ENCODE data around the gene DNAH3.
A peak's percentile ranks its signal among the peaks of the same experiment; 100 is the strongest.
"Not testable (repeated sequence)": the region's sequence is repeated elsewhere in the genome, so short reads cannot be mapped to it uniquely, and the experiment has no call there.

DNAH3 gene

DNA sequence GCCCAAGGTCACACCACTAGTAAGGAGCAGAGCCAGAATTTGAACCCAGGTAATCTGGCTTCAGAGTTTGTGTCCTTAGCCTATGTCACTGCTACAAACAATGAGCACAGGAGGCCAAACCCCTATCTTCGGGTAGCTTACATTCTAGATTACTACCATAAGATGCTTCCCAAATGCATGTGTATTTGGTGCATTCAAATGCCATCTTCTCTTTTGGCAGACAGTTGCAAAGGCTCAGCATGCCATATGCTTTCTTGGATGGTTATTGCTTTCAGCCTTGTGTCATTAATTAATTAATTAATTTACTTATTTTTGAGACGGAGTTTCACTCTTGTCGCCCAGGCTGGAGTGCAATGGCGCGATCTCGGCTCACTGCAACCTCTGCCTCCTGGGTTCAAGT is 80.7 kb downstream of the DNAH3 start:
- no peak for DNase-seq

GRCh38 chr16:21064203-21064602 is 86.4 kb downstream of the DNAH3 start:
- no peak for DNase-seq

- not testable (repeated sequence) for DNase-seq
These were observed 87.3 kb downstream of the DNAH3 start for GRCh38 chr16:21063314-21063713.

DNA sequence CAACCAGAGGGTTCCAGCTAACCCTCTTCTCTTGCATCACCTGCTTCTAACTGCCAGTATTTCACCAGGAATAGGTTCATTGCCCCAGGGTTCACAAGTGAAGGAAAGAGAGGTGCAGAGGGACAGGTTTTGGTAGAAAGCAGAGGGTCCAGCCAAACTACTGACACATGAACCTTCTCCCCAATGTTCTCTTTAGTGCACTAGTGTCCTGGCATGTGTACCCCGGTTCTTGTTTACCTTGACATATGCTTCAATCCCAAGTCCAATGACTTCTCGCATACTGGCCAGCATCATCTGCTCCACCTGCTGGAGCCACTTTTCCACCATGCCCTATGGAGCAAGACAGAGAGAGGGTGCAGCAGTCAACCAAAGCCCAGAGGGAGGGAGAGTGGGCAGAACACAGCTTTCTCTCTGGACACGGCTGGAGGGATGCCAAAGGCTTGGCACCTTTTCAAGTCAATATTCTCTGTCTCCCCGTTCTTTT is 90.6 kb downstream of the DNAH3 start:
- no peak for DNase-seq

- DNase-seq: no peak
These were observed 92.8 kb downstream of the DNAH3 start for GRCh38 chr16:21057875-21058274.

DNA sequence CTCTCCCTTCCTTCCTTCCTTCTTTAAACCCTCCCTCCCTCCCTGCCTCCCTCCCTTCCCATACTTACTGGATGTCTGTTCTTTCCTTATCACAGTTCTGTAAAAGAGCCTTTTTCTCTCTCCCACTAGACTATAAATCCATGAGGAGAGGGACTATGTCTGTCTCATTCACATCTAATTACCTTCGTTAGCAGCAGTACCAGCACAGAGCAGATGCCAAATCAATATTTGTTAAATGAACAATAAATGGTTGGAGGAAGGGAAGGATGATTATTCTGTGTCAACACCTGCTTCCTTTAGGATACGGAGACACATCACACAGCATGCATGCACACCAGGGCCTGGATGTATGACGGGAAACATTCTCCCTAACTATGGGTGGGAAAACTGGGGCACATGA is 94.2 kb downstream of the DNAH3 start:
- DNase-seq: no peak

- DNase-seq: not testable (repeated sequence)
These were observed 94.9 kb downstream of the DNAH3 start for GRCh38 chr16:21055738-21056137.

DNA sequence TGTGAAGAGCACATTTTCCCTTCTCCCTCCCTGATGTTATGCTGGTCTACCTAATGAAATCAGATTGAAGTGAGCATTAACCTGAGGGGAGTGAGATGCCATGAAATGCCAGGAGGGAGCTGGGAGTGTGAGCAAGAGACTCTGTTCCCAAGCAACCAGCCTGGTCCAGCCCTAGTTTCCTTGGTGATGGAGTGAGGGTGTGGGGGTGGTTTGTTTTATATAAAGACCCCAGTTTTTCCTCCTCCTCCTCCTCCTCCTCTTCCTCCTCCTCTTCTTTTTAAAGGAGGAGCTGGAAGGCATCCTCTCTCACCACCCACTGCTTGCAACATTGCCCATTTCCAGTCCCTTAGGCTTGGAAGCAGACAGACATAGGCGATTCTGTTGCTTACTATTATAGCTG is 97.1 kb downstream of the DNAH3 start:
- no peak for DNase-seq

- DNase-seq: not testable (repeated sequence)
These were observed 102.3 kb downstream of the DNAH3 start for GRCh38 chr16:21048091-21048912.

DNA sequence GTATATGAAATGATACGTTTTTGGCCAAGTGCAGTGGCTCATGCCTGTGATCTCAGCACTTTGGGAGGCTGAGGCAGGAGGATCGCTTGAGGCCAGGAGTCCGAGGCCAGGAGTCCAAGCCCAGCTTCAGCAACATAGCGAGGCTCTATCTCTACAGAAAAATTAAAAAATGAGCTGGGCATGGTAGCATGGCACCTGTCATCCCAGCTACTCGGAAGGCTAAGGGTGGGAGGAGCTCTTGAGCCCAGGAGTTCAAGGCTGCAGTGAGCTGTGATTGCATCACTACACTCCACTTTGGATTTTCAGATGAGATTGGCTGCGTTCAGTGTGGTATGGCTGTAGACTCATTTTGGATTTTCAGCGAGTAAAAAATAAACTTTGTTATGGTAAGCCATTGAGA is 112.4 kb downstream of the DNAH3 start:
- DNase-seq: no peak

GRCh38 chr16:21037736-21038135 is 112.9 kb downstream of the DNAH3 start:
- DNase-seq: no peak

- DNase-seq: no peak
These were observed 113.5 kb downstream of the DNAH3 start for GRCh38 chr16:21037168-21037567.

DNA sequence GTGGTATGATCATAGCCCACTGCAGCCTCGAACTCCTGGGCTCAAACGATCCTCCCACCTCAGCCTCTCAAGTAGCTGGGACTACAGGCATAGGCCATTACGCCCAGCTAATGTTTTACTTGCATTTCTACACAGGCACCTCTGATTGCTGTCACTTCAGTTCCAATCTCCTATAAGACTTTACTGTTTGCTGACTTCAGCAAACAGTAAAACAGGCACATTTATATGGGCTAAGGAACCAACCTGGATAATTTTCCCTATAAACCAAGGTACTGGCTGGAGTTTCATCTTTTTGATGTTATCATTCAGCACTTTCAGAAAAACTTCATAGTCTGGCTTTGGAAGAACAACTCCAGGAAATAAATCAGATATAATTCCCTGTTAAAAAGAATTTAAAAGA is 114.2 kb downstream of the DNAH3 start:
- no peak for DNase-seq

DNA sequence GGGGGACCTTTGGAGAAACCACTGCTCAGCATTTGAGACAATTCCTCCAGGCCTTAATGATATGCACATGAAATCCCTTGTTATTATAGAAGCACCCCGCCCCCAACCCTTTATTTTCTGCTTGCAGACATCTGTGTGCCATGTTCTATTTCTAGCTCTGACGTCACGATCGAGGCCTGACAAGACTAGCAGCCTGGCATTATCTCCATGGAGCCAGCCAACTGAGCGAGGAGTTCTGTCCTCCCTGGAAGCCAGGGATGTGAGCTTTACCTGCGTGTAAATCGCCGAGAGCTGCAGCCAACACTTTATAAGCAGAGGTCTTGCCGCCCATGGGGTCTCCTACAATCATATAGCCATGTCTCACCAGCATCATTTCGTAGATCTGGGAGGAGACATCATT is 116.9 kb downstream of the DNAH3 start:
- DNase-seq: no peak

DNA sequence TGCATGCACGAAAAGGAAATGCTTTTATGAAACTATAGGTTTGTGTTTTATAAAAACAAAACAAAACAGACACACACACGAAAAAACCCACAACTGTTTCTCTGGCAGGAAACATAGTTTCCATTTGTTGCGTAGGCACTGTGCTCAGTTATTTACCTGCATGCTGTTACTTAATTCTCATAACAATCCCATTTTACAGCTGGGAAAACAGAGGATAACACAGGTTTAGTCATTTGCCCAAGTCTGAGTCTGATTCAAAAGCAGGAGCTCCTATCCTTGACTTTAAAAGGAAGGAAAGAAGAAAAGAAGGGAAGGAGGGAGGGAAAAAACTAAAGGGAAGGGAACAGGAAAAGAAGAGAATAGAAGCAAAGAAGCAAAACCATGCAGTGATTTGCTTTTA is 117.4 kb downstream of the DNAH3 start:
- DNase-seq: no peak

DNA sequence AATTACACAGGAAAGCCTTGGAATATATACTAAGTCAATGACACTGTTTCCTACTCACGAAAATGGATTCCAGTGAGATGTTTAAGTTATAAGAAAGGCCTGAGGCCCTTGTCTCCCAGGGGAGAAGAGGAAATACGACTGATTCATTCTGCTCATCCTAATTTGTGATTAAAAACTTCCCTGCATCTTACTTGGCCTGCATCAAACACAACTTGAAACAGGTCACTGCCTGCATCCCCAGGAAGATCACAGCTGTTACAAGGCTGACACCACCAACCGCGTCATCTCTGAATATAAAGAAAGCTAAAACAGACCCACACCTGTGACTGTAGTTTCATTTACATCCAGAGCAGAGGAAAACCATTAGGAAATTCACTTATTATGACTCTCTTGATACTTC is 121.9 kb downstream of the DNAH3 start:
- no peak for DNase-seq

GRCh38 chr16:21026846-21027245 is 123.8 kb downstream of the DNAH3 start:
- DNase-seq: no peak

DNA sequence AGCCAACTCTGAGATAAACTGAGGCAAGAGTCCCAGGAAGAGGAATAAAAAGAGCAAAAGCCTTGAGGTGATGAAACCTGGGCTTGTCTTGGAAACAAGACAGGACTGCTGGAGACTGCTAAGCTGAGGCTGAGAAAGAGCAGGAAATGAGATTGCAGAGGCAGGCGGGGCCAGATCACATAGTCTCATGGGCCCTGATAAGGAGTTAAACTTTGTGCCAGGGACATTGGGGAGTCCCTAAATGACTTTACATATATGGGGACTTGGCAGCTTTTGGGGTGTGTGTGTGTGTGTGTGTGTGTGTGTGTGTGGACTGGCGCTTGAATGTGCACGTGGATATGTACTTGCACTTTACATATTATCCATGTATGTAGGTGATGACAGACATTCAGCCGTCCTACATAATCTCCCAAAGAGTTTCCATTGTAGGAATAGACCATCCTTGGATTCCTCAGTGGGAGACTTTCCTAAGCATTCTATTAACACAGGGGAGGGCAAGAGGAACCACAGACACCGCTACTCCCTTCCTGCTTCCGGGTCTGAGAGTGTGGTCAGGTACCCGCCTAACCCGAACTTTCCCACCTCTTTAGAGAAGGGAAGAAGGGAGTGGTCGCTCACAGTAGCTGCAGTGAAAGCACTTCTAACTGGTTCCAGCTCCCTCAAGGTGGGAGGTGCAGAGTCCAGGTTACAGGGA is 127.0 kb downstream of the DNAH3 start:
- DNase-seq: peak; percentile 26

GRCh38 chr16:21021316-21021715 is 129.3 kb downstream of the DNAH3 start:
- DNase-seq: no peak

- DNase-seq: no peak
These were observed 140.8 kb downstream of the DNAH3 start for GRCh38 chr16:21009815-21010214.

DNA sequence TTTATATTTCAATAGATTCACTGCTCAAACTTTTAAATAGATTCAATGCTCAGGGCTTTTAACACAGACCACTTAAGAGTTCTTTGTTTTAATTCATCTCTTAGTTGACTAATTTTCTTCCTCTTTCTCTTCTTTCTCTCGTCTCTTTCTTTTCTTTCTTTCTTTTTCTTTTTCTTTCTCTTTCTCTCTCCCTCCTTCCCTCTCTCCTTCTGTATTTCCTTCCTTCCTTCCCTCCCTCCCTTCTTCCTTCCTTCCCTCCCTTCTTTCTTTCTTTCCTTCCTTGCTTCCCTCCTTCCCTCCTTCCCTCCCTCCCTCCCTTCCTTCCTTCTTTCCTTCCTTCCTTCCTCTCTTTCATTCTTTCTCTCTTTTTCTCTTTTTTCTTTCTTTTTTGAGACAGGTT is 145.6 kb downstream of the DNAH3 start:
- no peak for DNase-seq

- DNase-seq: no peak
These were observed 149.4 kb downstream of the DNAH3 start for GRCh38 chr16:21001262-21001661.

DNA sequence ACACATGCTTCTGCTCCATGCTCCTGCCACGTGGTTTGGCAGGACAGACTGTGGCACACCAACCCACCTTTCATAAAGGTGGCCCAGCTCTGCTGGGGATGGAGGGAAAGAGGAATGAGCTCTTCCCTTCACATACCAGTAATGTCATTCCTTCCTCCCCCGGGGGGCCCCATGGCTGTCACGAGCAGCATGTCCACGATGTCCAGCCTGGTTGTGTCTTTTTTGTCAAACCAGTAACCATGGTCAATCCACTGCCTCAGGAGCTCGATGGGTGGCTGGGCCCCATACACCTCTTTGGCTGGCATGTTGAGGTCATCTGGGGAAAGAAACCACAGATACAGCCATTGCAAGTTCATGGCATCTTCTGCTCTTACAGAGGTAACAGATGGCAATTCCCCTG is 153.5 kb downstream of the DNAH3 start:
- no peak for DNase-seq

- no peak for DNase-seq
These were observed 154.9 kb downstream of the DNAH3 start for GRCh38 chr16:20995711-20996110.

Measured in NCI-H226 (cell line).